GM21825 (cell line): ENCODE measurements around the gene ELF1.

Experiments used
- ATAC-seq: cut with Tn5 transposase; IDR thresholded peaks from one replicate; pipeline ENCODE4 v1.9.1; 2021; ENCODE audit warnings: mild to moderate bottlenecking, moderate library complexity; ENCODE audit not compliant: unreplicated experiment

The ELF1 gene

DNA sequence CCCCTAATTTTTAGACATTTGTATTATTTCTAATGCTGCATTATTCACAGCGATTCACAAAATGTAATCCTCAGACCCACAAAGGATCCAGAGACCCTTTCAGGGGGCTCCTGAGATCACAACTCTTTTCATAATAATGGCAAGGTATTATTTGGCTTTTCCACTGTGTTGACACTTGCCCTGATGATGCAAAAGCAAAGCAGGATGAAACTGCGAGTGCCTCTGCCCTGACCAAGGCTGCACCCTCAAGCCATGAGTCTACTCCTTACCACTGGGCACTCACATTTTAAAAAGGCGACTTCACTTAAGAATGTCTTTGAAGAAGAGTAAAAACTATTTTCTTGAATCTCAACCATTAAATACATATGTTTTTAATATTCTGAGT is 11.4 kb downstream of the ELF1 start:
- ATAC-seq = no peak

DNA sequence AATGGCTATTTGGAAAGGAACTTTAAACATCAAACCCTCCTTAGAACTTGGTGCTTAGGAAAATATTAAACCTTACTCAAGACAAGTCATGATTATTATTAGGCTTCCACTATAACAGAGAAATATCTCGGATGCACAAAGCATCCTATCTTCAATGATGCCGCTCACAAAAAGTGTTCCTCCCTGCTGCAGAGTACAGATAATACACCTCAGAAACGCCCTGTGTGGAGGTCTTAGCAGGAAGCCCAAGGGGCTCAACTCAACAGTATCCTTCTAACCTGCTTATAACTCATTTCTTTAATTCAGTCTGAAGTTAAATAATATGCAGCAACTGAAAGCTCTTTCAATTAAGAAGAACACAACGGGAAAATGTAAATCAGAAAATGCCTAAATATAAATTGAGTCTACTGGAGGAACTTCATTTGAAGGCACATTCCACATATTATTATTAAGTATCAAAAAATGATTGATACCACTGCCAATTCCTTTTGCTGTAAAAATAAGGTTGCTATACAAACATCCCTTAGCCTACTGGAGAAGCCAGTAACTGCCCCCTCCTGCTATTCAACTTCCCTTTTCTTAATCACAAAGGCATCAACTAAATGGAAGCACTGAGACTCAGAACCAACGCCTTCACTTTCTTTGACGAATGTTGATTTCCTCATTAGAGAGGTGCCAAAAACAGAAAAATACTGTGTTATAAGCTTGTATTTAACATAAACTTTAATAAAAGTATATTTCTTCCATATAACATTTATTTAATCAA is 12.0 kb downstream of the ELF1 start:
- ATAC-seq = no peak

DNA sequence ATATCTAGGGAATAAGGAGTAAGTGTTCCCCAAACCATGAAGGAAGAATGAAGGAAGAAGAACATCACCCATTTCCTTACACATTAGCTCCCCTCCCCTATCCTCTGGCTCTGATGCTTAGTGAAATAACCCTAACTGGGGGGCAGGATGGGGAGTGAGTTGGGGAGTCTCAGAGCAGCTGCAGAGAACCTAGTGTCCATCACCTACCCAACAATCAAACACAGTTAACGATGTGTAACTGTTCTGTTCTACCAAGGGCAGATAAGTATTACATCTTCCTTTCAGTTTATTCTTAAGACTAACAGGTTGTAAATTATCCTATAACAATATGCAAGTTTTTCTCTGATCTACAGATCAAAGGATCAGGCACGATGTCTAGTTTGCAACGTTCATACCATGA is 12.8 kb downstream of the ELF1 start:
- ATAC-seq = no peak

DNA sequence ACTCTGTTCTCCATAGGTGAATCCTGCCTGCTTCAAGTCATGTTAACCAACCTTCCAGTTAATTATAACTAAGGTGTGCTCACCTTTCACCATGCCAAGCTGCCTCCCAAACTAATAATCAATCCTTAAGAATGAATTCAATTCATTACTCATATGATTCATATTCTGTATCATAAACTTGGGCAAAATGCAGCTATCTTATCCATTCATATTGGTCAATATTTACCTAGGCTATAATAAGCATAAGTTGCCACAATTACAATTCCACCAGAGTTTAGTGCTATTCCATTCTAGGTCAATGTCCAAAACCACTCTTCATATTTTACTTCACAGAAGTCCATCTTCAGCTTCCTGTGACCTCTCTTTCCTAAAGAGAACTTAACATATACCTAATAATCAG is 13.4 kb downstream of the ELF1 start:
- ATAC-seq = no peak

DNA sequence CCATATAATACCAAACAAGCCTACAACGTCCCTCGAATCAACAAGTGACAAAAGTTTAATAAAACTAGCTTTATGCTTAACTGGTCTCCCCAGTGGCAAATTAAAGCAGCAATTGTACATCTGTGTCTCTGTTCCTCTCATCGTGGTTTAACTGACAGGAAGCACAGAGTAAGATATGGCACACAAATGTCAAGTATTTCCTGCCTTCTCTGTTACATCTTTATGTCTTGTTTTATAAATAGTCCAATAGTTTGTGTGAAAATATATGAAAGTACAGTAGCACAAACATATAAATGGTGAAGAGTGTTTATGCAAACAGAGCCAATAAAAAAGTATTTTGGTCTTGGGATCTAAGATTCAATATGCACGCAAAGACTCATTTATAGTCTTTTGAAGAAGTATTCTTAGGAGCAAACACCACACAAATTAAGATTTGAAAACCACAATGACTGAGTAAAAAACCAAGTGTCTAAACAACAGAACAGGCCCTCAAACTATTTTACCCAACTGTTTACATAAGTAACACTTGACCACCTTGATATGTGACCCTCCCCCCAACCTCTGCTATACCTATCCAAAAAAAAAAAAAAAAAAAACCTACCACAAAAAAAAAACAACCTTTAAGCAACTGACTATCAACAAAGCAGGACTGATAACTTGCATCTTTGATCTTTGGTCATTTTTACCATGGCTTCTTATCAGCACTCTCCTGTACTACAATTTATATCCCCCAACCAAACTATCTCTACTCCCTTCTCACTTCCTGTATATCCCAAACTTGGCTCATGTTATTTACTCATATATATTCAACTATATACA is 14.0 kb downstream of the ELF1 start:
- ATAC-seq = peak; percentile 63

DNA sequence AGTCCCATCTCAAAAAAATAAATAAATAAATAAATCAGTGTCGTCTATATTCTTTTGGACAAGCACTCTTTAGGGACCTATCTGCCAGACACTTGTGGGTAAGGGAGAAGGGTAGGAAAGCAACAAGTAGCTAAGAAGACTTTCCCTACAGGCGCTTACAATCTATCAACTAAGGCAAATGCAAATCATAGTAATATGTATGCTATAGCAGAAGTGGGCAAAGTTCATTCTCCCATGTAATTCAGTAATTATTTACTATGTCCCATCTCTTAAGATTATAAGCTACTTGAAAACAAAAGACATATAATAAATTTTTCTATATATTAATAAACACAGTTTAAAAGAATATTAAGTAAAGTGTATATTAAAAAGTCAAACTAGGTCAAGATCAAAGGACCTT is 16.5 kb downstream of the ELF1 start:
- ATAC-seq = no peak

DNA sequence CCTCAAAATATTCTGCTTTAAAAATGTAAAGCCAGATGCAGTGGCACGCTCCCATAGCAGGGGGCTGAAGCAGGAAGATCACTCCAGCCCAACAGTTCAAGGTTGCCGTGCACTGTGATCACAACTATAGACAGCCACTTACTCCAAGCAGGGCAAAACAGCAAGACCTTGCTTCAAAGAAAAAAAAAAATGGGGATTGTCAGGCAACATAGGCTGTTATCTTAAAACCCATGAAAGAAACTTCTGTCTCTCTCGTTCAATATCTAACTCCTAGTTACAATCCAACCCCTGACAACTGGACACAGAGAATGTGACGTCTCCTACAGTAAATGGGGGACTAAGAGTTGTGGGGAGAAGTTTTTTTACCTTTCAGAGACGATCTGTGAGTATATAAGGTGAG is 17.4 kb downstream of the ELF1 start:
- no peak for ATAC-seq

DNA sequence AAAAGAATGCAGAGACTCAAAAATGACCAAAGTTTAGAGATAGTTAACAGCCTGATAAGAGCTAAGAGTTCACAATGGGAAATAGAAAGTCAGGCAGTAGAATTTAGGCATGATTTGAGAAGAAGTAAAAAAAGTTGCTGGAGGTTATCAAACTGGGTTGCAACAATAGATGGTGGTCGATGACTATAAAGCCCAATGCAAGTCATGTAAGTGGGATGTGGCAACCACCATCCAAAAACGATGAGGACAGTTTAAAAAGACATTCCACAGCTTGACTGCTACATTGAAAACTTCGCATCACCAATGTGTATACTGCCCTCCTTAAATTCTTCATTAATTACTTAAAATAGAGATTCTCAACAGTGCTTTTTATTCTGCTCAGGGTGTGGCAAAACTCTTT is 19.7 kb downstream of the ELF1 start:
- no peak for ATAC-seq

DNA sequence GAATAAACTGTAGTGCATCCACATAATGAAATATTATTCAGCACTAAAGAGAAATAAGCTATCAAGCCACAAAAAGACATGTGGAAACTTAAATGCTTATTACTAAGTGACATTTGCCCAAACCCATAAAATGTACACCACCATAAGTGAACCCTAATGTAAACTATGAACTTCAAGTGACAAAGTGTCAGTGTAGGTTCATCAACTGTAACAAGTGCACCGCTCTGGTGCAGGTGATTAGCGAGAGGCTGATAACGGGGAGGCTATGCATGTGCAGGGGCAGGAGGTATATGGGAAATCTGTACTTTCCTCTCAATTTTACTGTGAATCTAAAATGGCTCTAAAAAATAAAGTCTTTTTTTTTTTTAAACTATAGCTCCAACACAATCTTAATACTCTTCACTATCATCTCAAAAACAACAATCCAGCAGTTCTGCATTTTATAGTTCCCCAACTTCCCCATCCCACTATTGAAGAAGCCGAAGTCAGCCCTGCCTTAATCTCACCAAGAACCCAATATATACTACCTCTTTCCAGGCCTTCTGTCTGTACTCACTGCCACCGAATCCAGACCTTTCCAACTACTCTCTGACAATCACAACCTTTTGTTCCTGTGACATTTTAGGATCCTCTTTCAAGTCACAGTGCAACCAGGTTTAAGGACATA is 22.6 kb downstream of the ELF1 start:
- ATAC-seq = no peak

DNA sequence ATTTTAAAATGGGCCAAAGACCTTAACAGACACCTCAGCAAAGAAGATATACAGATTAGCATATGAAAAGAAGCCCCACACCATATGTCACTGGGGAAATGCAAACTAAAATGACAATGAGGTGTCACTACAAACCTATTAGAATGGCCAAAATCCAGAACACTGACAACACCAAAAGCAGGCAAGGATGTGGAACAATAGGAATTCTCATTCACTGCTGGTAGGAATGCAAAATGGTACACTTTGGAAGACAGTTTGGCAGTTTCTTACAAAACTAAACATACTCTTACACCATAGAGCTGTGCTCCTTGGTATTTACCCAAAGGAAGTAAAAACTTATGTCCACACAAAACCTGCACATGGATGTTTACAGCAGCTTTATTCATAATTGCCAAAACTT is 23.1 kb downstream of the ELF1 start:
- ATAC-seq = no peak

DNA sequence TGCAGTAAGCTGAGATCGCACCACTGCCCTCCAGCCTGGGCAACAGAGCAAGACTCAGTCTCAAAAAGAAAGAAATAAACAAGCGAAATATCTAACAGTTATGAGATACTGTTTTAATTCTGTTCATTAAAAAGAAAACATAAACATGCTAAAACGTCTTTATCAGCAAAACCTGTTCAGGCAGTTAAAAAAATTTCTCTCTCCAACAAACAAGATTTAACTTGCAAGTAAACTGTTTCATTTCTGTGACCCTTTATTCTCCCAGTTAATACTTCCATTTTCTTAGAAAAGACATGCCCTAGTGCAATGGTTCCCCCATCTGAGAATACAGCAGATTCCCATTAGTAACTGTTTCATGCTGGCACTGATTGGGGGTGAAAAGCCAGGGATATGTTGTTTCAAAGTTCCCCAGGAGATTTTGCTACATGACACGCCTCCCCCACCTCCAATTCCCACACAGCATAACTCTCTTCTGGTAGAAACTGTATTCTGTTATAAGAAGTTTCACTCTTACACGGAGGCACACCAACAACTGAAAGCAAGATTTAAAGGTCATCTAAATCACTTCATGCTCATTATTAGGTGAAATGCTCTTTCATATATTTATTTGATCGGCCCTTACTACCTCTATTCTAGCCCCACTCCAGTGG is 24.4 kb downstream of the ELF1 start:
- peak; percentile 66 for ATAC-seq

DNA sequence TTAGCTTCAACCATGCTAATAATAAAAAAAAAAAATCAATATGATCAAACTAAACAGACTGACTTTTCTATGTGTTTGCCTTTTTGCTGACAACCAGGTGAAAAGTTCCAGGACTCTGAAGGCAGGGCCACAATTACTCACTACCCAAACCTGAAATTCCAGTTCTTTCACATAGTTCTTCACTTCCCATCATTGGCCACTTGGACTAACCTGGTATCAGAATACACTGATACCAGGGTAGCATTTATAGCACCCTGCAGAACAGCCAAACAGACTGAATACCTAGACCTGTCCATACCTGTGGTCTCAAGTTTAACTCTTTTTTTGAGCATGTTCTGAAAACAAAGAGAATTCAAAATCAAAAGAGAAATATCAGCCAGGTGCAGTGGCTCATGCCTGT is 25.1 kb downstream of the ELF1 start:
- no peak for ATAC-seq

DNA sequence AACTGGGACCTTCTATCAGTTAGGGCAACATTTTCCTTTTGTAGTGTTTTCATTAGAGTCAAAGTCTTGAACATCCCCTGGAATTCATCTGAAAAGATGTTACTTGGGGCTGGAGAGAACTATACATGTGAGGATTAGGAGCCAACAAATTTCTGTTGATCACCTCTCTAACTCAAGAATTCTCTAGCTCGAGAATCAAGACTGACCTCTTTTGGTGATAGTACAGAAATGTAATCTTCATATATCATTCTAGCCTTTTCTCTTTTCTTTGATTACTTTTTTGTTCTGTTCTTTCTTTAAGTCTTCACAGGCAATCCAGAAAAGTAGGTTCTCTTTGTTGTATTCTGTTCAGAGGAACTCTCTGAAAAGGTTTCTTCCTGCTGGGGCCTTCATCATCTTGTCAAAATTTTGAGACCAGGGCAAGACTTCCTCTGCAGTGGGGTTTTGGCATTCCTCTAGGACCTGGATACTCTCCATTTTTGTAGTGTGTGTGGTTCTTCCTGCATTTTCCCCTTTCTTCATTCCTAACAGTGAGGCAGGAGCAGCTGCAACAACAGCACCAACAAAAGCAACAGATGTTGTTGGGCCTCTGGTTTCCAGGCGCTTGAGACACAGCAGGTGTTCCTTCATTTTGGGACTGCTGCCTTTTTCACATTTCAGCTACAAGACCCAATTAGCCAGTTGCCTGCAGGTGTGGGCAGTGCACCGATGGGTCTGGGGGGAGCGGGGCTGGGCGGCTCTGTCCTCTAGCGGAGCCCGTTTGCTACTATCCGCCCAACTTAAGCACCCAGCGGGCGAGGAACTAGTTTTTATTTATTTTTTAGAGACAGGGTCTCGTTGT is 26.2 kb downstream of the ELF1 start:
- ATAC-seq = no peak

DNA sequence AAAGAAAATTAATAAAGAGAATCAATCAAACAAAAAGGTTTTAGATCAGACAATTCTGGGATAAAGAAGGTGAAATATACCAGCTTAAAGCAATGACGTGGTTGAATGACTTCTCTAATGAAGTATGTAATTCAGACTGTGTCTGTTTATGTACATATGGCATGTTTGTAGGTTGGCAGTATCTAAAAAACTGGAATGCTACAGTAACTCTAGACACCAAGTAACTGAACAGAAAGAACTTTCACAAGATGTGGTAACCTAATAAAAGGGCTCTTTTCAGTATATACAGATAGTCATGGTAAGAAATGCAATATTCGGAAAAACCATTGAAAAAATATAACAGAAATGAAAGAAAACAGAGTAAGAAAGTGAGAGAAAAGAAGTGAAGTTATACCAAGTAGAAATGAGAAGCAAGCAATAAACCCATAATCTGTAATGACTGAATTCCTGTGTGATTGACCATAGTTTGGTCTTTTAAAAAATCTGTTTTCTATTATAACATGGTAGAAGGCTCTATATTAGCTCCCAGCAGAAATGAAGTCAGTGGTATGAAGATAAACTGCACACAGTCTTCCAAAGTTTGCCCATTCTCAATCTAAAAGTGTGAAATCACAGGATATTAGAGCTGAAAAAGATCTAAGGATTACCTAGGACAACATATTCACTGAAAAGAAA is 31.4 kb downstream of the ELF1 start:
- no peak for ATAC-seq

DNA sequence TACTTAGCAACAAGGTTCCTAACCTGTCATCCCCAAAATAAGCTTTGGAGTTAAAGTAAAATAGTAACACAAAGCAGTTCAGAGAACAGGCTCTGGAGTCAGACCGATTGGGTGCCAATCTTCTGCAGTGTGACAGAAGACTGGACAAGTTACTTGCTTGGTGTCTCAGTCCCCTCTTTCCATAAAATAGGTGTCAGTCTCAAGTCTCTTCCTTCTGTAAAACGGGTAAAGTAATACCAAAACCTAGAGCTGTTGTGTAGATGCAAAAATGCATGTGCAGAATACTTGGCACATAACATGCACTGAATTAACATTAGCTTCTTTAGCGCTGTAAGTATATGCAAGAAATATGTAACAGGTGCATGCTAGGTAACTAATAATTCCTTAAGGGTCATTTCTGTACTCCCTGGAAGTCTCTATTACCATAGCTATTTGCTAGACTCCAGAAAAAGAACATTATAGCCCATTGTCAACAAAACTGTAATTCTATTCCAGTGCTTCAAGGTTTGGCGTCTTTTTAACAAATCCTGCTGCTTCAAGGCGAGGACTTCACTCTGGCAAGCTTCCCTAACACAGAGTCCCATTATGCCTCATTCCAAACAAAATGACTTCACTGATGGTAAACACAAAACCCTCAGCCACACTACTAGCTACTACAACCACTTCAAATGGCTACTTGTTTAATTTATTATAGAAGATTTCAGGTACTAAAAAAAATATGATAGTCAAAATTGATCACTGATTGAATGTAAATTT is 32.8 kb downstream of the ELF1 start:
- ATAC-seq = no peak

DNA sequence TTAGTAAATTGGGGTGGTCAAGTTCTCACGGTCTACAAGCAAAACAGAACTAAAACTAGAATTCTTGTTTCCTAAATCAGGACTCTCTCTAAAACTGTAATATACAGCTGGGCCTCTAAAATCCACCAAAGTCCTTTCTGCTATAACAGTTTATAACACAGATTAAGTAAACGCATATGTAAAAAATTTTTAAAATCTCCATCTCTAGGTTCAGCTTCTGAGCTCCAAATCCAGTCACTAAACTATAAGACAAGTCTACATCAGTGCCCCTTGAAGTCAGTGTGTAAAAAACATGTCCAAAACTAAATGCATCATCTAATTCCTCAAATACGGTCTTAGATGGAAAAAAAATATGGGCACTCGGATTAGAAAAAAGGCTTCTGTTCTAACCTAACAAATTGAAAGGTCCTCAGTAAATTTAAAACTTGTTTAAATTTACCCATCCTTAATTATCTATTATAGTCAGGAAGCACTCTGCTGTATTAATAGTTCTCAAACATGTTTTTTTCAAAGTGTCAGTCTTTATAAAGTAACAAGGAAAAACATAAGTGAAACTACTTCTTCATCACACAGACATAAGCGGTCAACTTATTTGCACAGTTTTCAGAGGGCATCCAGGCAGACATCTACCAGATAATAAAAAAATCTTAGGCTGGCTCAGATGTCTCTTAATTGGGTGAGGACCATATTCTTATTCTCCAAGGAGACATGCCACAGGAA is 33.6 kb downstream of the ELF1 start:
- no peak for ATAC-seq

DNA sequence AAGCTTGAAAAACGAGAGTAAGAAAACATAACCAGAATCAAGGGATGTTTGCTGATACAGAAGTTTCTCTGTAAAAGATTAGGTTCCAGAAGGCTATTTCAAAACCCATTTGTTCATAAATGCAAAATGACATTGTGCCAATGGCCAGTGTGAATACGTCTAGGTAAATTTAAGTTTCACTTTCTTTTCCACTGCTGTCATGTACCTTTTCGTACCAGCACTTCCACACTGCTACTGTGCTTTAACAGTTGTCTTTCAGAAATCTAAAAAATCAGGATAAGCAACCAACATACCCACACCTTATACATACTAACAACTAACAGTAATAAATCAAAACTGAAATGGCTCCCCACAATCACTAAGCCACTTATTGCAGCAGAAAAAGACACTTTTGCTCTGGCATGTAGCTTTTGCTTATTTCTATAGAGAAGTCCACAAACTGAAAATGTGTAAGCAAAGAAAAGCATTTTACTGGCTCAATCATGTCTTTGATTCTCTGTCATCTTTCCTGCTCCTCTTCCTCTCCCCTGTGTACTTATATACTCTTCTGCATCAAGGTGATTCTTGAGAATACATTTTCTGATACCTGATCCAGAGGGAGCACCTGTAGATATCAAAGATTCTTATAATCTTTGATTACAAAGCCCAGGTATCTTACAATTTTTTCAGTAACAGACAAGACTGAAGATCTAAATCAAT is 34.3 kb downstream of the ELF1 start:
- ATAC-seq = peak; percentile 37
